T-cell (primary cell): ENCODE data around the gene TCF12. TPM values are rescaled to one million over a fixed set of nuclear protein-coding genes. Genes with fewer than 3 reads are reported as not detected.

Experiments
- ATAC-seq, 4 experiments: fragments of 200-7000 bp in 3 of 4; fragments of 150-1000 bp in 1 of 4; cut with Tn5 transposase; replicated peaks in 1 of 4; 1 replicate in 3 of 4; 2 replicates in 1 of 4; pipeline ENCODE4 v1.10.0; 2021; ENCODE audit warnings: moderate library complexity in 3 of 4, mild to moderate bottlenecking in 2 of 4, moderate number of reproducible peaks in 1 of 4
- CTCF ChIA-PET, 2 donors: fragments of 300-600 bp; sonication (Branson Sonifier 250); formaldehyde crosslinking; loops; one replicate each; lab custom pipeline; 2022; ENCODE audit warnings: antibody characterized with exemption in 2 of 2; lab: Charles Lee
- POLR2A ChIA-PET, 2 donors: fragments of 300-600 bp; sonication (Branson Sonifier 250); formaldehyde crosslinking; loops; one replicate each; lab custom pipeline; 2022; ENCODE audit warnings: antibody characterized with exemption in 2 of 2; lab: Charles Lee
- DNase-seq, 35 experiments: peaks; one replicate each; pipeline versions ENCODE4 v3.0.0 to v3.0.0-alpha.2; 2013 to 2023
- H3K27ac ChIP-seq: one replicate; pipeline ENCODE4 v1.5.1; 2013; ENCODE audit warnings: low read length
- H3K27me3 ChIP-seq, 2 experiments: replicated peaks in 1 of 2; 1 replicate in 1 of 2; 2 replicates in 1 of 2; pipeline versions ENCODE4 v1.6.1 to v1.7.0; 2013; ENCODE audit warnings: low read length in 1 of 2, mixed read lengths in 1 of 2; ENCODE audit not compliant: control insufficient read depth in 2 of 2, insufficient read depth in 2 of 2; ENCODE audit errors: extremely low read depth in 1 of 2
- H3K36me3 ChIP-seq, 2 donors: 1 replicate in 1 of 2; 2 replicates in 1 of 2; pipeline versions ENCODE4 v1.6.1 to v1.7.0; 2013; ENCODE audit warnings: low read length in 1 of 2; ENCODE audit not compliant: control insufficient read depth in 2 of 2, insufficient read depth in 1 of 2; ENCODE audit errors: extremely low read depth in 1 of 2
- H3K4me1 ChIP-seq, 2 experiments: 1 replicate in 1 of 2; 2 replicates in 1 of 2; pipeline versions ENCODE4 v1.6.1 to v1.7.0; 2013; ENCODE audit warnings: low read length in 2 of 2, mixed read lengths in 1 of 2; ENCODE audit not compliant: insufficient read depth in 2 of 2, control insufficient read depth in 1 of 2; ENCODE audit errors: extremely low read depth in 1 of 2
- H3K4me3 ChIP-seq, 2 donors: 1 replicate in 1 of 2; 2 replicates in 1 of 2; pipeline versions ENCODE4 v1.5.1 to v1.7.0; 2013; ENCODE audit warnings: mild to moderate bottlenecking in 2 of 2, low read length in 1 of 2, moderate library complexity in 1 of 2; ENCODE audit not compliant: control insufficient read depth in 1 of 2; ENCODE audit errors: extremely low read depth in 1 of 2
- H3K9me3 ChIP-seq: 2 replicates; pipeline ENCODE4 v1.7.0; 2013
- H3K27ac Mint-ChIP-seq, 2 donors: one replicate each; pipeline ENCODE4 v1.8.0; 2020 to 2021; ENCODE audit warnings: mild to moderate bottlenecking in 2 of 2, mixed read lengths in 2 of 2
- H3K27me3 Mint-ChIP-seq, 2 donors: one replicate each; pipeline ENCODE4 v1.8.0; 2021 to 2022; ENCODE audit warnings: mixed read lengths in 2 of 2
- H3K36me3 Mint-ChIP-seq: one replicate; pipeline ENCODE4 v1.8.0; 2021; ENCODE audit warnings: mixed read lengths
- H3K4me1 Mint-ChIP-seq, 3 donors: one replicate each; pipeline ENCODE4 v1.8.0; 2020 to 2022; ENCODE audit warnings: mixed read lengths in 3 of 3, mild to moderate bottlenecking in 1 of 3
- H3K4me3 Mint-ChIP-seq, 3 donors: one replicate each; pipeline ENCODE4 v1.8.0; 2020 to 2022; ENCODE audit warnings: mild to moderate bottlenecking in 3 of 3, mixed read lengths in 3 of 3, moderate library complexity in 3 of 3
- H3K9me3 Mint-ChIP-seq, 3 donors: one replicate each; pipeline ENCODE4 v1.8.0; 2020 to 2022; ENCODE audit warnings: mixed read lengths in 3 of 3
- WGBS: methylation state at CpG from one replicate; pipeline ENCODE4 v1.1.5; 2013; ENCODE audit warnings: missing lambda C conversion rate; ENCODE audit not compliant: insufficient coverage; 5-methylcytosine and 5-hydroxymethylcytosine counted together
- total RNA-seq, 35 experiments: library from RNA in 6 of 35; stranded (reverse) in 6 of 35; fragments of 120-200 nt in 1 of 35; gene quantifications; one replicate each; pipeline versions ENCODE4 v1.2.1 to v1.2.4 and lab custom pipeline; 2013 to 2026

TCF12 gene
- total RNA-seq, 5 donors from 2014 or later (not counting 1 experiment from before 2014, with no cell fraction given) = 68.0 to 94.3 (median 83.0) TPM

GRCh38 chr15:57215881-57216280, 297.4 kb downstream of the TCF12 start:
- WGBS = 83% methylated on average over 1 of the region's 3 CpGs
- no peak for DNase-seq
- H3K4me1 Mint-ChIP-seq = peaks cover 20 to 43% (median 21%) of the 10 kb centered on the region in 3 donors

DNA sequence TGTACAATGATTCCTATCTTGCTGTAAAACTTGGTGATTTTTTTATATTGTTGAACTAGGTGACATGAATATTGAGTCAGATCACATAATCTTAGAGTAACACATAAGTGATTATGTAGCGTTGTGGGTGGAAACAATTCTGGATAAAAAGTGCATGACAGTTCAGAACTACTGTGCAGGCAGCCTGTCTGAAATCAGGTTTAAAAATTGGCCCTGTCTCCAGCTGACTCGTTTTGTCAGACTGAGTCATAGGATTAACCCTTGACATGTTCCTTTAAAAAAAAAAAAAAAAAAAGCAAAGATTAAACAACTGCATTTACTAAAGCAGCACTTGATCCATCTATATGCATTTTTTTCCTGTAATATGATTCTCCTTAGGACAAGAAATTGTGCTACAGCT, 297.8 kb downstream of the TCF12 start:
- no peak for ATAC-seq
- Mint-ChIP-seq H3K27ac (no peak overlapping the region), H3K36me3 (no peaks in the 10 kb centered on the region), H3K9me3 (no peaks in the 10 kb centered on the region), H3K4me3 (no peak overlapping the region), H3K27me3 (no peaks in the 10 kb centered on the region), H3K4me1 (peaks cover 20 to 47% (median 25%) of the 10 kb centered on the region in 3 donors)
- CTCF ChIA-PET = no interaction called here
- no peaks in the 10 kb centered on the region for H3K36me3 ChIP-seq
- 11% methylated on average over 1 of the region's 2 CpGs for WGBS
- H3K4me1 ChIP-seq = peaks cover 0 to 10% of the 10 kb centered on the region in 2 experiments
- no peaks in the 10 kb centered on the region for H3K9me3 ChIP-seq
- no peak overlapping the region for H3K27ac ChIP-seq
- no peak for DNase-seq
- POLR2A ChIA-PET = no interaction called here
- H3K27me3 ChIP-seq = no peaks in the 10 kb centered on the region
- no peak overlapping the region for H3K4me3 ChIP-seq

More at GRCh38 chr15:57215881-57216280, 297.4 kb downstream of the TCF12 start:
- Histone ChIP-seq H3K27me3 (no peaks in the 10 kb centered on the region), H3K4me1 (peaks cover 0 to 10% of the 10 kb centered on the region in 2 experiments), H3K4me3 (no peak overlapping the region), H3K9me3 (no peaks in the 10 kb centered on the region), H3K36me3 (no peaks in the 10 kb centered on the region), H3K27ac (no peak overlapping the region)
- no peak for ATAC-seq
- ChIA-PET POLR2A (interaction anchor here in 1 of 2 donors (0.5 kb wide), 1 partner anchor 183 kb away, joined by 3 read pairs; no protein-coding TSS in a partner anchor), CTCF (interaction anchor here in 1 of 2 donors (0.7 kb wide), 1 partner anchor 726 kb away, joined by 3 read pairs; no protein-coding TSS in a partner anchor)
- no peaks in the 10 kb centered on the region for H3K9me3 Mint-ChIP-seq
- no peaks in the 10 kb centered on the region for H3K36me3 Mint-ChIP-seq
- H3K27ac Mint-ChIP-seq = no peak overlapping the region
- no peak overlapping the region for H3K4me3 Mint-ChIP-seq
- H3K27me3 Mint-ChIP-seq = no peaks in the 10 kb centered on the region

DNA sequence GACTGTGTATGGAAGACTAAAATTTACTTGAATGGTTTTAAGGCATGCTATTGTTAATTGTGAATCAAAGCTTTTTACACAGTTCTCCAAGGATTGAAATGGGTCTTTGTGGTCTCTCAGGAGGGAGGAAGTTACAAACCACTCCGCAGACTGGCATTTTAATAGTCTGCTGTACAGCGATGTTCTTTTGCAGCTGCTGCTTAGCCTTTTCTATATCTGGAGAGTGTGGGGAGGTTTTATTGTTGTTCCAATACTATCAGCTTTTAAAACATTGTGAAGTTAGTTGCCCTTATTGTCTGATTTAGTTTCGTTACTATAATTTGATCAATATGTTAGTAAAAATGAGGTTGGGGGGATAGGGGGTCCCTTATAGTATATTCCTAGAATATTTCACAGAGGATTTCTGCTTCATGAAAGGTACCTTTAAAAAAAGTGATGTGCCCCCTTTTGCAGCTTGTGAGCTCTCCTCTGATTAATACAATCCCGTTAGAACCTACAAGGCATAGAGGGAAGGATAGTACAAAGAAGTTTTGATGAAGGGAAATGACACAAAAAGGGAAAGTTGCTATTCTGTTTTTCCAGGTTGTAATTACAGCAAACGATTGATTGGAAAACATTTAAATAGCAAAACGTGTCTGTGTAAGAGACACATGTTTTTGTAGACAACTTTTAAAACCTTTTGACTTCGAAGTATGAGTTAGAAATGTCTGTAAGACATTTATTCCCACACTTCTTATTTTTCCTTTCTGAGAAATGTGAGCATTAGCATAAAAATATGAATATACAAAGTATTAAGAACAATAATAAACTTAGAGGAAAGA, 299.5 kb downstream of the TCF12 start:
- H3K4me3 Mint-ChIP-seq = no peak overlapping the region
- POLR2A ChIA-PET = interaction anchor here in 1 of 2 donors (1.0 kb wide), 1 partner anchor 303 kb away, joined by 3 read pairs; no protein-coding TSS in a partner anchor
- no peak overlapping the region for H3K27ac Mint-ChIP-seq

DNA sequence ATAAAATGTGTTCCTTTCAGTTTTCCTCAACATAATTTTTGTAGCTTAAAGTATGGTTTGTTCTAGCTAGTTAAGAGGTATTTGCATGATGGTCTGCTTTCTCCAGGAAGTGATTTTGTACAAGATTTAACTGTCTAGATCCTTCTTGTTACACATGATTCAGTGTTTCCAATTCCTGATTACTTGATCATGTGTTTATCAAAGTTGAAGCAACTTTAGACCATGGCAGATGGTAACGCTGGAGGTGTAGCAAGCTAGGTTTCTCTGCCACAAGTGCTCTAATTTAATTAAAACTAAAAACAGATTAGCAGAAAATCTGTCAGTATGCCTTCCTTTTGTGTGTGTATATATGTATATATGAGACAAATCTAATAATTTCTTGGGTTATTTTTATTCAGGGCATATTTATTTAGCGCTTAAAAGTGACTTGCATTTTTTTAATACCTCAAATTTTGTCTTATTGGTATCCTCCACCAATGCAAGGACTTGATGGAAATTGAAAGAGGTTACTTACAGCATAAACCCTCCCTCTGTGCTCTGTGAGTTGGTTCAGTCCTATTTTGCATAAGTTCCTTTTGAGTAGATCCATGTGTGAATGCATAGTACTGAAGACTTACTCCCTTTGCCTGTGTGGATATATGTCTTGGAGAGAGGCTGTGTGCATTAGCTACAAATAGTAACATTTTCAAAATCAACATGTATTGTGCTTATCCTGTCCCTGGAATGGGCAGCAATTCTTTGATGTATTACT, 300.6 kb downstream of the TCF12 start:
- ChIA-PET CTCF (interaction anchor here in 1 of 2 donors (0.7 kb wide), 1 partner anchor 70 kb away, joined by 3 read pairs; no protein-coding TSS in a partner anchor), POLR2A (interaction anchor here (0.5 to 1.0 kb wide), 3 partner anchors 13 to 1358 kb away, joined by 3 read pairs; no protein-coding TSS in a partner anchor)
- Mint-ChIP-seq H3K9me3 (no peaks in the 10 kb centered on the region), H3K27ac (no peak overlapping the region), H3K4me3 (no peak overlapping the region), H3K27me3 (no peaks in the 10 kb centered on the region), H3K4me1 (peaks cover 27 to 49% (median 28%) of the 10 kb centered on the region in 3 donors), H3K36me3 (no peaks in the 10 kb centered on the region)
- no peaks in the 10 kb centered on the region for H3K36me3 ChIP-seq
- no peaks in the 10 kb centered on the region for H3K27me3 ChIP-seq
- no peak overlapping the region for H3K27ac ChIP-seq
- WGBS = no CpG with 5 or more reads among the region's 2 CpGs
- H3K4me3 ChIP-seq = no peak overlapping the region
- no peak for ATAC-seq
- H3K4me1 ChIP-seq = peaks cover 0 to 10% of the 10 kb centered on the region in 2 experiments
- no peaks in the 10 kb centered on the region for H3K9me3 ChIP-seq
- no peak for DNase-seq

More for the DNA sequence above, 299.5 kb downstream of the TCF12 start:
- CTCF ChIA-PET = interaction anchor here in 1 of 2 donors (0.7 kb wide), 1 partner anchor 69 kb away, joined by 3 read pairs; no protein-coding TSS in a partner anchor
- no peak overlapping the region for H3K27ac ChIP-seq
- Mint-ChIP-seq H3K27me3 (no peaks in the 10 kb centered on the region), H3K9me3 (no peaks in the 10 kb centered on the region), H3K36me3 (no peaks in the 10 kb centered on the region), H3K4me1 (peaks cover 21 to 49% (median 26%) of the 10 kb centered on the region in 3 donors)
- no peak for DNase-seq
- H3K9me3 ChIP-seq = no peaks in the 10 kb centered on the region
- no peaks in the 10 kb centered on the region for H3K36me3 ChIP-seq
- peaks cover 0 to 10% of the 10 kb centered on the region in 2 experiments for H3K4me1 ChIP-seq
- H3K4me3 ChIP-seq = no peak overlapping the region
- 68% methylated on average over 2 of the region's 7 CpGs for WGBS
- no peak for ATAC-seq
- H3K27me3 ChIP-seq = no peaks in the 10 kb centered on the region

DNA sequence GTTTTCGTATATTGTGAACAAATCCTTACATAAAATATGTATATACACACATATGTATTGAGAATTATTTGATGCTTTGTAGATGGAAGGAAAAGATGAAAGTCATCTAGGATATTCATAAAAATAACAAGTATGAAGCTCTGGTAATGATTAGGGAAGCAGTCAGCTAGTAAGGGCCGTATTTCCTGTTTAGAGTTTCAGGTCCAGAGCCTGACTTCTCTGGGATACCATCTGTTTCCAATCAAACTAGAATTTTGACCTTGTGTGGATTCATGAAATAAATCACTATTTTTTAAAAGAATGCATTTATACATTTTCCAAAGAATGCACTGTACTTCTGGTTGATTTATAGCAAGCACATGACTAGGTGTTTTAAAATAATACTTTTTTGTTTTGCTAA, 301.8 kb downstream of the TCF12 start:
- Mint-ChIP-seq H3K27ac (no peak overlapping the region), H3K27me3 (no peaks in the 10 kb centered on the region), H3K4me3 (no peak overlapping the region), H3K36me3 (no peaks in the 10 kb centered on the region), H3K4me1 (peaks cover 33 to 48% (median 35%) of the 10 kb centered on the region in 3 donors), H3K9me3 (no peaks in the 10 kb centered on the region)
- Histone ChIP-seq H3K4me3 (no peak overlapping the region), H3K9me3 (no peaks in the 10 kb centered on the region), H3K36me3 (no peaks in the 10 kb centered on the region), H3K27ac (no peak overlapping the region), H3K4me1 (peaks cover 0 to 13% of the 10 kb centered on the region in 2 experiments), H3K27me3 (no peaks in the 10 kb centered on the region)
- ChIA-PET POLR2A (no interaction called here), CTCF (no interaction called here)
- no peak for ATAC-seq
- WGBS = no CpG with 5 or more reads among the region's 2 CpGs
- no peak for DNase-seq

- H3K27ac ChIP-seq = no peak overlapping the region
- POLR2A ChIA-PET = interaction anchor here in 1 of 2 donors (0.6 kb wide), 1 partner anchor 88 kb away, joined by 3 read pairs; no protein-coding TSS in a partner anchor
- no peaks in the 10 kb centered on the region for H3K27me3 Mint-ChIP-seq
- CTCF ChIA-PET = no interaction called here
- no peaks in the 10 kb centered on the region for H3K9me3 Mint-ChIP-seq
- peaks cover 32 to 39% (median 32%) of the 10 kb centered on the region in 3 donors for H3K4me1 Mint-ChIP-seq
- DNase-seq (no peak), ATAC-seq (no peak)
- H3K36me3 ChIP-seq = no peaks in the 10 kb centered on the region
- H3K4me3 ChIP-seq = no peak overlapping the region
- WGBS = no CpG with 5 or more reads among the region's 1 CpG
- H3K27ac Mint-ChIP-seq = no peak overlapping the region
- H3K9me3 ChIP-seq = no peaks in the 10 kb centered on the region
- peaks cover 0 to 13% of the 10 kb centered on the region in 2 experiments for H3K4me1 ChIP-seq
- H3K36me3 Mint-ChIP-seq = no peaks in the 10 kb centered on the region
- no peaks in the 10 kb centered on the region for H3K27me3 ChIP-seq
- H3K4me3 Mint-ChIP-seq = no peak overlapping the region
Observed at GRCh38 chr15:57221134-57221533, 302.7 kb downstream of the TCF12 start.
